HEK293T (cell line): Measurements from ENCODE around the gene MBOAT1.

Experiments
- CTCF ChIA-PET: fragments of 350-600 bp; formaldehyde crosslinking; extraction: SDS; loops from one replicate; lab custom pipeline; 2021; ENCODE audit warnings: antibody characterized with exemption, inconsistent platforms; lab: Yijun Ruan, JAX
- POLR2A ChIA-PET: fragments of 350-600 bp; formaldehyde crosslinking; extraction: SDS; loops from one replicate; lab custom pipeline; 2020; ENCODE audit warnings: antibody characterized with exemption, inconsistent platforms; lab: Yijun Ruan, JAX
- DNase-seq: peaks from one replicate; pipeline ENCODE4 v3.0.0; 2012; ENCODE audit warnings: mixed read lengths; ENCODE audit errors: extremely low spot score
- ARNT ChIP-seq: fragments of 450-650 bp; IDR thresholded peaks from 2 replicates; pipeline ENCODE4 v1.6.1; 2017; ENCODE audit warnings: mild to moderate bottlenecking
- BHLHE40 ChIP-seq: fragments of 450-650 bp; IDR thresholded peaks from 2 replicates; pipeline ENCODE4 v1.6.1; 2016; ENCODE audit warnings: mild to moderate bottlenecking, moderate library complexity, borderline replicate concordance
- CTBP1 ChIP-seq: fragments of 450-650 bp; IDR thresholded peaks from 2 replicates; pipeline ENCODE4 v1.6.1; 2016; ENCODE audit warnings: borderline replicate concordance
- ELF4 ChIP-seq: fragments of 450-650 bp; IDR thresholded peaks from 2 replicates; pipeline ENCODE4 v1.6.1; 2017; ENCODE audit warnings: antibody characterized with exemption
- FOXA1 ChIP-seq: fragments of 450-650 bp; IDR thresholded peaks from 2 replicates; pipeline ENCODE4 v1.6.1; 2016; ENCODE audit warnings: mild to moderate bottlenecking
- FOXK2 ChIP-seq: fragments of 450-650 bp; IDR thresholded peaks from 2 replicates; pipeline ENCODE4 v1.6.1; 2016; ENCODE audit warnings: mild to moderate bottlenecking
- FOXM1 ChIP-seq: fragments of 450-650 bp; IDR thresholded peaks from 2 replicates; pipeline ENCODE4 v1.6.1; 2017; ENCODE audit warnings: mild to moderate bottlenecking, borderline replicate concordance
- HDGF ChIP-seq: fragments of 450-650 bp; IDR thresholded peaks from 2 replicates; pipeline ENCODE4 v1.6.1; 2017; ENCODE audit warnings: antibody characterized with exemption, borderline replicate concordance
- L3MBTL2 ChIP-seq: fragments of 450-650 bp; conservative IDR thresholded peaks from 2 replicates; pipeline ENCODE4 v1.6.1; 2016; ENCODE audit warnings: mild to moderate bottlenecking
- LEF1 ChIP-seq: fragments of 450-650 bp; IDR thresholded peaks from 2 replicates; pipeline ENCODE4 v1.6.1; 2017; ENCODE audit warnings: mild to moderate bottlenecking, borderline replicate concordance
- NFRKB ChIP-seq: fragments of 450-650 bp; IDR thresholded peaks from 2 replicates; pipeline ENCODE4 v1.6.1; 2016; ENCODE audit warnings: mild to moderate bottlenecking, moderate library complexity
- SP1 ChIP-seq: fragments of 450-650 bp; IDR thresholded peaks from 2 replicates; pipeline ENCODE4 v1.6.1; 2017
- SUZ12 ChIP-seq: fragments of 450-650 bp; IDR thresholded peaks from 2 replicates; pipeline ENCODE4 v1.6.1; 2016; ENCODE audit warnings: mild to moderate bottlenecking
- TARDBP ChIP-seq: fragments of 450-650 bp; IDR thresholded peaks from 2 replicates; pipeline ENCODE4 v1.6.1; 2016
- ZNF384 ChIP-seq: fragments of 450-650 bp; IDR thresholded peaks from 2 replicates; pipeline ENCODE4 v1.6.1; 2016
- TF ChIP-seq, protein P1 (sequence below): fragments of 450-650 bp; IDR thresholded peaks from 2 replicates; pipeline ENCODE4 v1.6.1; 2016

The MBOAT1 gene

DNA sequence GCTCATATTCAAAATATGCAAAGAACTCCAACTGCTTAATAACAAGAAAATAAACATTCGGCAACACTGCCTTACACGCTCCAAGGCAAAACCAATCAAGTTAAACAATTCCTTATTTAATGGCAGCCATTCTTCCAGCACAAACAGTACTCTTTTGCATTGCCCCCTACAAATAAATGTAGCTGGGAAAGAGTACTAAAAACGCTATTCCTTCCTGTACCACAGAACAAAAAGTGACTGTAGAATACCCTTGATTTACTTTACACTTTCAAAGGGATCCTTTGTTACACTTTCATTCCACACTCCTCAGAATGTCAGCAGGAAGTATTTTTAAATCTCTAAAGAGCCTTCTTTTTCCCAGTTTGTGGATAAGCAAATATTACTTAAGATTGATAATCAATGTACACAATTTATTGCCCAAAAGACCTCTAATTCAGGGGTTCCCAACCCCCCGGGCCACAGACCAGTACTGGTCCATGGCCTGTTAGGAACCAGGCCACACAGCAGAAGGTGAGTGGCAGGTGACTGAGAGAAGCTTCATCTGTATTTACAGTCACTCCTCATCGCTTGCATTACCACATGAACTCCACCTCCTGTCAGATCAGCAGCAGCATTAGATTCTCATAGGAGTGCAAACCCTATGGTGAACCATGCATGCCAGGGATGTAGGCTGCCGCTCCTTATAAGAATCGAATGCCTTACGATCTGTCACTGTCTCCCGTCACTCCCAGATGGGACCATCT is 51.6 kb downstream of the MBOAT1 start:
- TF ChIP-seq FOXK2 (no peak), ZNF384 (no peak), CTBP1 (no peak), SUZ12 (no peak), NFRKB (no peak), ARNT (no peak), L3MBTL2 (no peak), TARDBP (no peak), BHLHE40 (no peak), HDGF (no peak), FOXA1 (no peak), SP1 (no peak), FOXM1 (no peak), ELF4 (no peak), LEF1 (no peak)
- TF ChIP-seq, protein P1, sequence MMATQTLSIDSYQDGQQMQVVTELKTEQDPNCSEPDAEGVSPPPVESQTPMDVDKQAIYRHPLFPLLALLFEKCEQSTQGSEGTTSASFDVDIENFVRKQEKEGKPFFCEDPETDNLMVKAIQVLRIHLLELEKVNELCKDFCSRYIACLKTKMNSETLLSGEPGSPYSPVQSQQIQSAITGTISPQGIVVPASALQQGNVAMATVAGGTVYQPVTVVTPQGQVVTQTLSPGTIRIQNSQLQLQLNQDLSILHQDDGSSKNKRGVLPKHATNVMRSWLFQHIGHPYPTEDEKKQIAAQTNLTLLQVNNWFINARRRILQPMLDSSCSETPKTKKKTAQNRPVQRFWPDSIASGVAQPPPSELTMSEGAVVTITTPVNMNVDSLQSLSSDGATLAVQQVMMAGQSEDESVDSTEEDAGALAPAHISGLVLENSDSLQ, result no peak
- DNase-seq, result no peak
- POLR2A ChIA-PET, result no interaction called here
- CTCF ChIA-PET, result no interaction called here

DNA sequence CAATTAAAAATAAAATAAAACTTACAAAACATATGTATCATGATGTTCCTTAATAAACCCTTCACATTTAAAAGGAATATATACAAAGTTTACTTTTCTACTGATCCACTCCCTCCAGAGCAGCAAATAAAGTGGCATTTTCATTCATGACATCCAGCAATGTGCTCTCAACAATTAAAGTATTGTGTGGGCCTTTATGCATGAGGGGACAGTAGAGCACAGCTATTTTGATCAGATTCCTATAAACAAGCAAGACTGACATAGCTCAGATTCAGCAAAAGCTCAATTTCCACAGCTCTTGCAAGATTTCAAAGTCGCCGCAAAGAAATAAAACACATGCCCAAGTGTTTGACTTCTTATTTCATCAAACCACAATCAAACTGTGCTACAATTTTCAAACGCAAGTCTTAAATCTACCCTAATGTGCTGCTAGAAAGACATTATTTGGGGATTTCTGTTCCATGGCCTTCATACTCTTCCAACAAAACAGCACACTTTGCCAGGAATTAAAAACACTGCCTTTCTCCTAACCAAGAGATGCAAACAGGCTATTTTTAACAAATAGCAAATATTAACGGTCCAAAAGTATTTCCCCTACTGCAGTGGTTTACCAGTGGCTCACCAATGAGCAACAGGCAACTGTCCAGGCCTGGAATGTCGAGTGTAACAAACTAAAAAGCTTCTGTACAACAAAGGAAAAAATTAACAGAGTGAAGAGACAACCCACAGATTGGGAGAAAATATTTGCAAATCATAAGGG is 52.3 kb downstream of the MBOAT1 start:
- CTCF ChIA-PET, result interaction anchor here (1.1 kb wide), 1 partner anchor 33 kb away, joined by 3 read pairs; no protein-coding TSS in a partner anchor
- POLR2A ChIA-PET, result no interaction called here
- no peak for TF ChIP-seq LEF1
- no peak for TF ChIP-seq L3MBTL2
- no peak for TF ChIP-seq NFRKB
- no peak for TF ChIP-seq BHLHE40
- TF ChIP-seq HDGF, result no peak
- no peak for TF ChIP-seq ARNT
- TF ChIP-seq FOXK2, result no peak
- TF ChIP-seq, protein P1, result no peak
- no peak for TF ChIP-seq FOXM1
- TF ChIP-seq ZNF384, result no peak
- TF ChIP-seq TARDBP, result no peak
- no peak for TF ChIP-seq SP1
- no peak for TF ChIP-seq SUZ12
- no peak for TF ChIP-seq FOXA1
- TF ChIP-seq ELF4, result no peak
- no peak for TF ChIP-seq CTBP1
- DNase-seq, result no peak

DNA sequence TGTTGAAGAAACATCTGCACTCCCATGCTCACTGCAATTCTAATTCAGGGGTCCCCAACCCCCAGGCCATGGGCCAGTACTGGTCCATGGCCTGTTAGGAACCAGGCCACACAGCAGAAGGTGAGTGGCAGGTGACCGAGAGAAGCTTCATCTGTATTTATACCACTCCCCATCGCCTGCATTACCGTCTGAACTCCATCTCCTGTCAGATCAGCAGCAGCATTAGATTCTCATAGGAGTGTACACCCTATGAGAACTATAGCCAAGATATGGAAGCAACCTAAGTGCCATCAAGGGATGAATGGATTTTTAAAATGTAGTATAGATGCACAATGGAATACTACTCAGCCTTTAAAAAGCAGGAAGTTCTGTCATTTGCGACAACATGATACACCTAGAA is 53.2 kb downstream of the MBOAT1 start:
- TF ChIP-seq FOXK2 (no peak), ZNF384 (no peak), FOXM1 (no peak), FOXA1 (no peak)

DNA sequence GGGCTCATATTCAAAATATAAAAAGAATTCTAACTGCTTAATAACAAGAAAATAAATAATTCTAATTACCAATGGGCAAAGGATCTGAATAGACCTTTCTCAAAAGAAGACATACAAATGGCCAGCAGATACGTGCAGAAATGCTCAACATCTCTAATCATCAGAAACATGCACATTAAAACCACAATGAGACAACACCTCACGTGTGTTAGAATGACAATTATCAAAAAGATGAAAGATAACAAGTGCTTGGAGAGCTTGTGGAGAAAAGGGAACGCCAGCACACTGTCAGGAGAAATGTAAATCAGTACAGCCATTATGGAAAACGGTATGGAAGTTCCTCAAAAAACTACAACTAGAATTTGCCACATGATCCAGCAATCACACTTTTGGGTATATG is 53.6 kb downstream of the MBOAT1 start:
- ChIA-PET CTCF (interaction anchor here (0.6 to 1.1 kb wide), 2 partner anchors 32 to 1112 kb away, joined by 3 read pairs; no protein-coding TSS in a partner anchor), POLR2A (no interaction called here)
- DNase-seq, result no peak
- TF ChIP-seq L3MBTL2, result no peak
- TF ChIP-seq SP1, result no peak
- no peak for TF ChIP-seq CTBP1
- no peak for TF ChIP-seq NFRKB
- TF ChIP-seq FOXM1, result no peak
- TF ChIP-seq ZNF384, result no peak
- TF ChIP-seq FOXK2, result no peak
- no peak for TF ChIP-seq LEF1
- TF ChIP-seq ELF4, result no peak
- no peak for TF ChIP-seq HDGF
- no peak for TF ChIP-seq FOXA1
- TF ChIP-seq TARDBP, result no peak
- TF ChIP-seq SUZ12, result no peak
- no peak for TF ChIP-seq ARNT
- no peak for TF ChIP-seq BHLHE40

More for the DNA sequence above, 53.2 kb downstream of the MBOAT1 start:
- POLR2A ChIA-PET, result no interaction called here
- no peak for DNase-seq
- CTCF ChIA-PET, result interaction anchor here (1.1 kb wide), 1 partner anchor 33 kb away, joined by 3 read pairs; no protein-coding TSS in a partner anchor

DNA sequence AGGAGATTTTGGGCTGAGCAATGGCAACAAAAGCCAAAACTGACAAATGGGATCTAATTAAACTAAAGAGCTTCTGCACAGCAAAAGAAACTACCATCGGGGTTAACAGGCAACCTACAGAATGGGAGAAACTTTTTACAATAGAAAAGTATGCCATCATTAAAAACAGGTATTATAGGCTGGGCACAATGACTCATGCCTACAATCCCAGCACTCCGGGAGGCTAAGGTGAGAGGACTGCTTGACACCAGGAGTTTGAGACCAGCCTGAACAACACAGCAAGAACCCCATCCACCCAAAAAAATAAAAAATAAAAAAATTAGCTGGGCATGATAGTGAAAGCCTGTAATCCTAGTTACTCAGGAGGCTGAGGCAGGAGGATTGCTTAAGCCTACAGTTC is 55.4 kb downstream of the MBOAT1 start:
- no peak for DNase-seq
- ChIA-PET POLR2A (no interaction called here), CTCF (interaction anchor here (0.6 to 1.0 kb wide), 2 partner anchors 30 to 46 kb away, joined by 3 to 4 read pairs; no protein-coding TSS in a partner anchor)
- TF ChIP-seq NFRKB (no peak), HDGF (no peak), FOXK2 (no peak), LEF1 (no peak), SP1 (no peak)

DNA sequence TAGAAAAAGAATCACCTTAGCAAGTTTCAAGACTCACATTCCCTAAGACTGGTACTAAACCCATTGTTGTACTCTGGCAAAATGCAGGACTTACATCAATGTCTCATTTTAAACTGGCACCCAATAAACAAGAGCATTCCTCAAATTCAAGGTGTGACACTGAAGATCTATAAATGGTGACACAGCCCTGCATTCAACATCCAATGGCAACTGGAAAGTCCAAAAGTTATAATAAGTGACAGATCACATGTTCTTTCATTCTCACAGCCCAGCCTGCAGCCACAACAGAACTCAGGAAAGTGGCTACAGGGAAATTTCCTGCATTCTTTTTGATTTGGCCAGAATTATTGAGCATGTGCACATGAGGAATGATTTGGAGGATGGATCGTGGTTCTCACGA is 57.5 kb downstream of the MBOAT1 start:
- POLR2A ChIA-PET, result no interaction called here
- CTCF ChIA-PET, result no interaction called here

More for the DNA sequence above, 57.5 kb downstream of the MBOAT1 start:
- no peak for TF ChIP-seq ELF4
- DNase-seq, result no peak
